GM19099 (cell line): Measurements from ENCODE around the gene ICAM1.

ENCODE experiments used
- POLR2A ChIP-seq: IDR thresholded peaks from 3 replicates; pipeline ENCODE4 v1.6.1; 2011; ENCODE audit warnings: low read depth; ENCODE audit not compliant: insufficient read length; ENCODE audit errors: extremely low read depth

The ICAM1 gene

GRCh38 chr19:10333758-10334587 lies 63.1 kb downstream of the ICAM1 start:
- no peak for TF ChIP-seq POLR2A

GRCh38 chr19:10334588-10335351 lies 63.9 kb downstream of the ICAM1 start:
- no peak for TF ChIP-seq POLR2A

GRCh38 chr19:10335352-10335985 lies 64.5 kb downstream of the ICAM1 start:
- no peak for TF ChIP-seq POLR2A
